ENCODE measurements around the gene LPP.

DNA sequence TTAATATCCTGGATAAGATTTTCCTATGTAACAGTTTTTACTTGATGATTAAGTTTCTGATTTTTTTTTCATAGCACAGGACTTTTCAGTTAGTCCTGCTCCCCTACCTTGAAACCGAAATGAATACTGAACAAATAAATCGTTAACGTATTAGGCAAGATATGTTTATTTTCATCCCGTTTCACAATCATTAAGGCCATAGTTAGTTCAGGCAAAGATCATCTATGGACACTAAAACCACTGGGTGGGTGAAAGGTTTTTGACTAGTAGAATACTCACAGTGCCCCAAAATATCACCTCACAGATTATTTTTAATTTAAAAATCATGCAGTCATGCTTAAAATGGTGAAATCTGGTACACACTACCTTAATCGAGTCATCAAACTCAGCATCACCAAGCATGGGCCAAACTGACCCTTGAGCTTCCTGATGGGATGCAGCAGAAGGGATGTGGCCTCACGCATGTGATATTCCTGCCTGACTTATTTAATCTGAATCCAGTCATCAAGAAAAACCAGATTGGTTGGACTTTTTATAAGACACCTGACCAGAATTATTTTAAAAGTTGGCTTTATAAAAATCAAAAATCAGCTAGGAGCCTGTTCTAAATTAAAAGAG lies 365.0 kb downstream of the LPP start:
- TF ChIP-seq, protein P1, sequence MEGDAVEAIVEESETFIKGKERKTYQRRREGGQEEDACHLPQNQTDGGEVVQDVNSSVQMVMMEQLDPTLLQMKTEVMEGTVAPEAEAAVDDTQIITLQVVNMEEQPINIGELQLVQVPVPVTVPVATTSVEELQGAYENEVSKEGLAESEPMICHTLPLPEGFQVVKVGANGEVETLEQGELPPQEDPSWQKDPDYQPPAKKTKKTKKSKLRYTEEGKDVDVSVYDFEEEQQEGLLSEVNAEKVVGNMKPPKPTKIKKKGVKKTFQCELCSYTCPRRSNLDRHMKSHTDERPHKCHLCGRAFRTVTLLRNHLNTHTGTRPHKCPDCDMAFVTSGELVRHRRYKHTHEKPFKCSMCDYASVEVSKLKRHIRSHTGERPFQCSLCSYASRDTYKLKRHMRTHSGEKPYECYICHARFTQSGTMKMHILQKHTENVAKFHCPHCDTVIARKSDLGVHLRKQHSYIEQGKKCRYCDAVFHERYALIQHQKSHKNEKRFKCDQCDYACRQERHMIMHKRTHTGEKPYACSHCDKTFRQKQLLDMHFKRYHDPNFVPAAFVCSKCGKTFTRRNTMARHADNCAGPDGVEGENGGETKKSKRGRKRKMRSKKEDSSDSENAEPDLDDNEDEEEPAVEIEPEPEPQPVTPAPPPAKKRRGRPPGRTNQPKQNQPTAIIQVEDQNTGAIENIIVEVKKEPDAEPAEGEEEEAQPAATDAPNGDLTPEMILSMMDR (conservative IDR thresholded peaks at IDR 0.05) = no peak
- no peak for TF ChIP-seq EZH2 (IDR thresholded peaks at IDR 0.05; ENCODE audit: low read depth)

Measured in PC-9 (cell line).